ENCODE data around the gene SDF4. TPM values are rescaled to one million over a fixed set of nuclear protein-coding genes. Genes with fewer than 3 reads are reported as not detected.

Gene SDF4
- total RNA-seq, 4 donors from 2014 or later = 109 to 144 (median 138) TPM

- no peak overlapping the region for H3K27ac ChIP-seq
- TF ChIP-seq CTCF (IDR thresholded peaks at IDR 0.05) (no peak), POLR2A (IDR thresholded peaks at IDR 0.05) (no peak)
- H3K36me3 ChIP-seq = no peaks in the 10 kb centered on the region
- H3K9me3 ChIP-seq = no peaks in the 10 kb centered on the region
- DNase-seq = no peak
- intact Hi-C loops (cut with DNase I) = no loop called here
- 52% methylated on average over 5 of the region's 30 CpGs; no CpG with 5 or more reads in 1 of the 2 donors for WGBS, 2 donors
- no peaks in the 10 kb centered on the region for H3K27me3 ChIP-seq
- peaks cover 8 to 16% of the 10 kb centered on the region in 2 donors for H3K4me1 ChIP-seq
- no peak overlapping the region for H3K4me3 ChIP-seq (replicated peaks in 1 of 3)
Observed at GRCh38 chr1:1239614-1240347, 8.0 kb upstream of the SDF4 start.

GRCh38 chr1:1239227-1239613 is 7.4 kb upstream of the SDF4 start:
- peaks cover 8 to 16% of the 10 kb centered on the region in 2 donors for H3K4me1 ChIP-seq
- 90% methylated on average over 2 of the region's 15 CpGs; no CpG with 5 or more reads in 1 of the 2 donors for WGBS, 2 donors
- intact Hi-C loops (cut with DNase I) = no loop called here
- DNase-seq = no peak
- no peak overlapping the region for H3K27ac ChIP-seq
- no peaks in the 10 kb centered on the region for H3K9me3 ChIP-seq
- no peaks in the 10 kb centered on the region for H3K27me3 ChIP-seq
- TF ChIP-seq CTCF (IDR thresholded peaks at IDR 0.05) = no peak
- no peak for TF ChIP-seq POLR2A (IDR thresholded peaks at IDR 0.05)
- no peak overlapping the region for H3K4me3 ChIP-seq (replicated peaks in 1 of 3)
- no peaks in the 10 kb centered on the region for H3K36me3 ChIP-seq

GRCh38 chr1:1238702-1239178 is 6.9 kb upstream of the SDF4 start:
- intact Hi-C loops (cut with DNase I) = no loop called here
- no peak for DNase-seq
- no peaks in the 10 kb centered on the region for H3K36me3 ChIP-seq
- no peak for TF ChIP-seq POLR2A (IDR thresholded peaks at IDR 0.05)
- no peak for TF ChIP-seq CTCF (IDR thresholded peaks at IDR 0.05)
- H3K4me3 ChIP-seq (replicated peaks in 1 of 3) = no peak overlapping the region
- WGBS, 2 donors = no CpG with 5 or more reads among the region's 19 CpGs
- H3K9me3 ChIP-seq = no peaks in the 10 kb centered on the region
- peaks cover 8 to 16% of the 10 kb centered on the region in 2 donors for H3K4me1 ChIP-seq
- no peaks in the 10 kb centered on the region for H3K27me3 ChIP-seq
- no peak overlapping the region for H3K27ac ChIP-seq

- no peak for TF ChIP-seq POLR2A (IDR thresholded peaks at IDR 0.05)
- no peak for TF ChIP-seq CTCF (IDR thresholded peaks at IDR 0.05)
- peak in 1 of 2 donors; percentile 18 for DNase-seq
- WGBS, 2 donors = 44% methylated on average over 5 of the region's 48 CpGs; no CpG with 5 or more reads in 1 of the 2 donors
- Histone ChIP-seq H3K9me3 (no peaks in the 10 kb centered on the region), H3K4me3 (replicated peaks in 1 of 3) (no peak overlapping the region), H3K36me3 (no peaks in the 10 kb centered on the region), H3K27me3 (no peaks in the 10 kb centered on the region), H3K4me1 (peaks cover 8 to 20% of the 10 kb centered on the region in 2 donors), H3K27ac (no peak overlapping the region)
- intact Hi-C loops (cut with DNase I) = no loop called here
Observed at GRCh38 chr1:1237874-1238701, 6.3 kb upstream of the SDF4 start.
